Upper lobe of left lung (tissue), 6 donors: ENCODE measurements around the gene FAM187B. TPM values are rescaled to one million over a fixed set of nuclear protein-coding genes. Genes with fewer than 3 reads are reported as not detected.

Experiments
- ATAC-seq, 2 donors: fragments of 200-7000 bp; cut with Tn5 transposase; one replicate each; pipeline ENCODE4 v1.9.1; 2022; ENCODE audit warnings: mild to moderate bottlenecking in 2 of 2, moderate library complexity in 2 of 2; ENCODE audit not compliant: low FRiP score in 2 of 2
- DNase-seq, 2 donors: peaks; one replicate each; pipeline ENCODE4 v3.0.0-alpha.2; 2019 to 2020
- H3K27ac ChIP-seq, 4 donors: fragments of 200-600 bp; sonication (generic); one replicate each; pipeline ENCODE4 v1.5.1; 2016 to 2019
- H3K27me3 ChIP-seq, 4 donors: fragments of 200-600 bp; sonication (generic); one replicate each; pipeline ENCODE4 v1.5.1; 2017 to 2019
- H3K36me3 ChIP-seq, 4 donors: fragments of 200-600 bp; sonication (generic); one replicate each; pipeline ENCODE4 v1.5.1; 2016 to 2019
- H3K4me1 ChIP-seq, 4 donors: fragments of 200-600 bp; sonication (generic); one replicate each; pipeline ENCODE4 v1.5.1; 2018 to 2019
- H3K4me3 ChIP-seq, 4 donors: fragments of 200-600 bp; sonication (generic); one replicate each; pipeline ENCODE4 v1.5.1; 2017 to 2019; ENCODE audit warnings: mild to moderate bottlenecking in 2 of 4, moderate library complexity in 1 of 4
- H3K9me3 ChIP-seq, 4 donors: fragments of 200-600 bp; sonication (generic); one replicate each; pipeline ENCODE4 v1.5.1; 2018 to 2019
- EP300 ChIP-seq, 4 donors: sonication (generic); formaldehyde crosslinking; IDR thresholded peaks; one replicate each; pipeline ENCODE4 v1.5.1; 2017; ENCODE audit warnings: antibody characterized with exemption in 4 of 4, control low read depth in 2 of 4
- POLR2A ChIP-seq, 4 donors: fragments of 450-650 bp; IDR thresholded peaks; one replicate each; pipeline ENCODE4 v1.5.1; 2016 to 2017; ENCODE audit warnings: antibody characterized with exemption in 4 of 4, mild to moderate bottlenecking in 2 of 4
- POLR2AphosphoS5 ChIP-seq, 2 donors: sonication (generic); formaldehyde crosslinking; IDR thresholded peaks; one replicate each; pipeline ENCODE4 v1.5.1; 2017; ENCODE audit warnings: antibody characterized with exemption in 2 of 2
- WGBS, 2 donors: methylation state at CpG; one replicate each; pipeline ENCODE4 v1.1.5; 2017 to 2018; 5-methylcytosine and 5-hydroxymethylcytosine counted together
- total RNA-seq, 6 donors: library from RNA; depleted of rRNA in 4 of 6; stranded (reverse); fragments of >200 nt in 4 of 6; gene quantifications; one replicate each; pipeline versions ENCODE4 v1.1.0 to v1.2.1, GENCODE V29; 2016 to 2021
- TF ChIP-seq, protein P1 (sequence below), 6 experiments: fragments of 450-650 bp in 4 of 6; fragments of 200-600 bp in 2 of 6; sonication (generic) in 2 of 6; IDR thresholded peaks; one replicate each; pipeline ENCODE4 v1.5.1; 2016 to 2019; ENCODE audit warnings: antibody characterized with exemption in 6 of 6
- donor health status: DM: no; HTN: no; CAD: no; lungs with moderate emphysema.
- donor health status: DM: no; HTN: yes; CAD: no; lungs with severe emphysema.

The FAM187B gene
- total RNA-seq, 6 donors from 2014 or later, result not detected

GRCh38 chr19:35225951-35226350, 2.6 kb downstream of the FAM187B start:
- H3K36me3 ChIP-seq, result no peaks in the 10 kb centered on the region
- WGBS, 2 donors, result 92 to 97% methylated on average over 6 of the region's 6 CpGs
- ATAC-seq (no peak), DNase-seq (no peak)
- H3K9me3 ChIP-seq, result no peaks in the 10 kb centered on the region
- H3K4me1 ChIP-seq, result peaks cover 0 to 18% (median 7%) of the 10 kb centered on the region in 4 donors
- no peak for TF ChIP-seq EP300 (IDR thresholded peaks at IDR 0.05)
- TF ChIP-seq, protein P1, sequence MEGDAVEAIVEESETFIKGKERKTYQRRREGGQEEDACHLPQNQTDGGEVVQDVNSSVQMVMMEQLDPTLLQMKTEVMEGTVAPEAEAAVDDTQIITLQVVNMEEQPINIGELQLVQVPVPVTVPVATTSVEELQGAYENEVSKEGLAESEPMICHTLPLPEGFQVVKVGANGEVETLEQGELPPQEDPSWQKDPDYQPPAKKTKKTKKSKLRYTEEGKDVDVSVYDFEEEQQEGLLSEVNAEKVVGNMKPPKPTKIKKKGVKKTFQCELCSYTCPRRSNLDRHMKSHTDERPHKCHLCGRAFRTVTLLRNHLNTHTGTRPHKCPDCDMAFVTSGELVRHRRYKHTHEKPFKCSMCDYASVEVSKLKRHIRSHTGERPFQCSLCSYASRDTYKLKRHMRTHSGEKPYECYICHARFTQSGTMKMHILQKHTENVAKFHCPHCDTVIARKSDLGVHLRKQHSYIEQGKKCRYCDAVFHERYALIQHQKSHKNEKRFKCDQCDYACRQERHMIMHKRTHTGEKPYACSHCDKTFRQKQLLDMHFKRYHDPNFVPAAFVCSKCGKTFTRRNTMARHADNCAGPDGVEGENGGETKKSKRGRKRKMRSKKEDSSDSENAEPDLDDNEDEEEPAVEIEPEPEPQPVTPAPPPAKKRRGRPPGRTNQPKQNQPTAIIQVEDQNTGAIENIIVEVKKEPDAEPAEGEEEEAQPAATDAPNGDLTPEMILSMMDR (IDR thresholded peaks at IDR 0.05), result no peak
- TF ChIP-seq POLR2AphosphoS5 (IDR thresholded peaks at IDR 0.05), result no peak
- no peak for TF ChIP-seq POLR2A (IDR thresholded peaks at IDR 0.05)
- H3K27me3 ChIP-seq, result no peaks in the 10 kb centered on the region
- H3K4me3 ChIP-seq, result no peak overlapping the region
- H3K27ac ChIP-seq, result no peak overlapping the region

DNA sequence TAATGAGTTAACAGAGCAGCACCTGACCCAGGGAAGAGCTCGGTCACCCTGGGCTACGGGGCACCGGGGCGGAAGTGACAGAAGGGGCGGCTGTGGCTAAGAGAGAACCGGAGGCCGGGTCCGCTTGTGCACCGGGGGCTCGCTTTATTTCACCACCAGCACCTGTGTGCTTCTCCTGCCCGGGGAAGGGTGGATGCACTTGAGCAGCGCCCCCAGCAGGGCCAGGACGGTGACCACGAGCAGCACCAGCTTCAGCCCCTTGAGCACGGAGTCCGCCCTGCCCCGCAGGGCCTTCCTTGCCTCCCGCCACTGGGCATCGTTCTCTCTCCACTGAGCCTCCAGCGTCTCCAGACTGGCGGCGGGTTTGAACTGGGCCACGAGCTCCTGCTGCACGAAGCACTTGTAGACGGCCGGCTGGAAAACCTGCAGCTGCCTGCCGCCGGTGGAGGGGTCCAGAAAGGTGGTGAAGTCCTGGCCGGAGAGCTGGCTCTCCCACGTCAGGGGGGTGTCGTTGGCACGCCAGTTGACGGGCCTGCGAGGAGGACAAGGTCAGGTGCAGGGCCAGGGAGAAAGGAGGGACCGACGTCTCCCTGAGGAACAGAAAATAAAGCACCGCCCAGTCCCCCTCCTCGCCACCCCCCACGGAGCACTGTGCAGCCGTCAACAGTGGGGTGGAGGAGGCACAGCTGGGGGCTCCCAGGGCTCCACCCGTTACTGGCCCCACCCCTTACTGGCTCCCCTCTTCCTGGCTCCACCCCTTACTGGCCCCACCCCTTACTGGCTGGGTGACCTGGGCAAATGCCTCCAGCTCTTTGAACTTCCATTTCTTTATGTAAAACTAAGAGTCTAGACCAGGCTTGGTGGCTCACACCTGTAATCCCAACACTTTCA, 3.6 kb downstream of the FAM187B start:
- Histone ChIP-seq H3K4me1 (peaks cover 0 to 29% (median 12%) of the 10 kb centered on the region in 4 donors), H3K27me3 (no peaks in the 10 kb centered on the region), H3K36me3 (no peaks in the 10 kb centered on the region), H3K9me3 (no peaks in the 10 kb centered on the region), H3K27ac (peak overlapping the region in 2 of 4 donors; percentile 40 to 57), H3K4me3 (peak overlapping the region in 2 of 4 donors; percentile 6 to 15)
- peak in 1 of 4 donors; percentile 31 for TF ChIP-seq POLR2A (IDR thresholded peaks at IDR 0.05)
- TF ChIP-seq, protein P1 (IDR thresholded peaks at IDR 0.05), result no peak
- ATAC-seq (peak; percentile 35 to 61), DNase-seq (peak; percentile 80 to 85)
- 49 to 69% methylated on average over 12 to 38 of the region's 41 CpGs for WGBS, 2 donors

GRCh38 chr19:35223862-35224505, 4.6 kb downstream of the FAM187B start:
- Histone ChIP-seq H3K27ac (peak overlapping the region in 2 of 4 donors; percentile 40 to 57), H3K9me3 (no peaks in the 10 kb centered on the region), H3K36me3 (no peaks in the 10 kb centered on the region), H3K4me3 (no peak overlapping the region), H3K4me1 (peaks cover 0 to 30% (median 13%) of the 10 kb centered on the region in 4 donors), H3K27me3 (no peaks in the 10 kb centered on the region)
- WGBS, 2 donors, result 55 to 73% methylated on average over 4 of the region's 4 CpGs
- DNase-seq, result peak in 1 of 2 donors; percentile 41
- TF ChIP-seq EP300 (IDR thresholded peaks at IDR 0.05) (no peak), POLR2AphosphoS5 (IDR thresholded peaks at IDR 0.05) (no peak), POLR2A (IDR thresholded peaks at IDR 0.05) (no peak)
- TF ChIP-seq, protein P1 (IDR thresholded peaks at IDR 0.05), result no peak
- ATAC-seq, result no peak

DNA sequence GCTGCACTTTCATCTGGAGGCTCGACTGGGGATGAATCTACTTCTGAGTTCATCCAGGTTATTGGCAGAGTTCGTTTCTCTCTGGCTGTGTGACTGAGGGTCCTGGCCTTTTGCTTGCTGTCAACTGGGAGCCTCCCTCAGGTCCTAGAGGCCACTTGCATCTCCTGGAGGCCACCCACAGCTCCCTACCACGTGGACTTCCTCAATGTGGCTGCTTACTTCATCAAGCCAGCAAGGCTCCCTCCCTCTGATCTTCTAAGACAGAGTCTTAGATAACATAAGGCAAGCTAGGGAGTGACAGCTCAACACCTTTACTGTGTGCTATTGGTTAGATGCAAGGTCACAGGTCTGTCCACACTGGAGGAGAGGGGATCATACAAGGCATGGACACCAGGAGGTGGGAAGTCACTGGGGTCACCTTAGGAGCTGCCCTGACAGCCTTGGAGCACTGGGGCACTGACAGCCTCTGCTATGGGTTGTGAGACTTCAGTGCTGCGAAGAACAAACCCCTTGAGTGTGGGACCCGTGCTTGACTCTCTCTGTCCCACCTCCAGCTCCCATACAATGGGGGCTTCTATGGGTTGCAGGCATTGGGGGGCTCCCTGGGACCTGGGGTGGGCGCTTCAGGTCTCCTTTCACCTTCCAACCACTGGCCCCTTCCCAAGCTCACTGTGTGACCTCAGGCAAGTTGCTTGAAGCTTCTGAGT, 5.3 kb downstream of the FAM187B start:
- DNase-seq (no peak), ATAC-seq (no peak)
- Histone ChIP-seq H3K27me3 (no peaks in the 10 kb centered on the region), H3K9me3 (no peaks in the 10 kb centered on the region), H3K36me3 (no peaks in the 10 kb centered on the region), H3K4me3 (no peak overlapping the region), H3K4me1 (peaks cover 0 to 30% (median 13%) of the 10 kb centered on the region in 4 donors), H3K27ac (peak overlapping the region in 1 of 4 donors; percentile 12)
- WGBS, 2 donors, result 20 to 77% methylated on average over 1 to 6 of the region's 6 CpGs
- TF ChIP-seq POLR2AphosphoS5 (IDR thresholded peaks at IDR 0.05), result no peak
- TF ChIP-seq POLR2A (IDR thresholded peaks at IDR 0.05), result no peak
- TF ChIP-seq, protein P1 (IDR thresholded peaks at IDR 0.05), result no peak
